ENCODE data around the gene GRM2.

Gene GRM2

DNA sequence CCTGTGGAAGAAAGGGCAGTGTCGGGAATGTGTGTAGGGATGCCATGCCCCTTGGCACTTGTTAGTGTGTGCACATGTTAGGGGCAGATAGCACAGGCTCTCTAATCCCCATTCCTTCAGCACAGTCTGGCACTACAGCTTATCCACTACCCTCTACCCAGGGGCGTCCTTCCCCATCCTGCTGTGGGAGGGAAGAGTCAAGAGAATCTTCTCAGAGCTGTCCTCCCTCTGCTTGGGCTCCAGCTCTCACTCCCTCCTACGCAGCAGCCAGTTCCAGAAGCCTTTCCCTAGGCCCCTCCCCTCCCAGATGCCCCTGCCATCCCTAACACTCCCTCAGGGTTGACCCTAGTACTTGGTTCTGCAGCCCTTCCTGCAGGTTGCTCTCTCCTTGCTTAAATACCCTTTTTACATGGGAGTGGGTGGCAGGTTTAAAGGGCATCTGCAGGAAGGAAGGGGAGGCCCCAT, 815 bp upstream of the GRM2 start:
- DNase-seq = no peak

DNA sequence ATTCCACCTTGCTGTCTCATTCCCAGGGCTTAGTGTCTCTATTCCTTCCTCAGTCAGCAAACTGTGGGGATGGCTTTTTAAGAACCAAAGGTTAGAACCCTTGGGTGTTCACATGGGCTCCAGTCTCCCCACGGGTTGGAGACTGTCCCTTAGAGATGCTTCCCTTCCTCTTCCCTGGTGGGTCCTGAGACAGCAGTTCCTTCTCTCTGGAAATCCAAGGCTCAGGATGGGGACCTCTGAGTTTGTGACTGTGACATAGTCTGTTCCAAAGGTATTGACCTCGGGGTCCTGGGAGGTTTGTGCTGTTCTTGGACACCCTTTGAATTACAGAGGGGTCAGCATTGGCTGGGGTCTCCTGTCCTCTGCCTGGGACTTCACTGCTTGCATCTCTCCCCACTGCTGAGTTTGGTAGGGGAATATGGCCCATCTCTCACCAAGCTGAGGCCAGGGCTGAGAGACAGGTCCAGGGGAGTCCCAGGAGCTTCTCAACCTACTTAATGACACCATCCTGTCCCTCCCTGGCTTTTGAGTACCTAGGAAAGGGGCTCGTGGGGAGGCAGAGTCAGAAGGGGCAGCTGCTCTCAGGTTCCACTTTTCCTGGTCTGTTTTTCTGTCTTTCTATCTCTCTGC, 1.5 kb downstream of the GRM2 start:
- no peak for DNase-seq

DNA sequence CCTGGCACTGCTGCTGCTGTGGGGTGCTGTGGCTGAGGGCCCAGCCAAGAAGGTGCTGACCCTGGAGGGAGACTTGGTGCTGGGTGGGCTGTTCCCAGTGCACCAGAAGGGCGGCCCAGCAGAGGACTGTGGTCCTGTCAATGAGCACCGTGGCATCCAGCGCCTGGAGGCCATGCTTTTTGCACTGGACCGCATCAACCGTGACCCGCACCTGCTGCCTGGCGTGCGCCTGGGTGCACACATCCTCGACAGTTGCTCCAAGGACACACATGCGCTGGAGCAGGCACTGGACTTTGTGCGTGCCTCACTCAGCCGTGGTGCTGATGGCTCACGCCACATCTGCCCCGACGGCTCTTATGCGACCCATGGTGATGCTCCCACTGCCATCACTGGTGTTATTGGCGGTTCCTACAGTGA, 2.1 kb downstream of the GRM2 start:
- DNase-seq = no peak

DNA sequence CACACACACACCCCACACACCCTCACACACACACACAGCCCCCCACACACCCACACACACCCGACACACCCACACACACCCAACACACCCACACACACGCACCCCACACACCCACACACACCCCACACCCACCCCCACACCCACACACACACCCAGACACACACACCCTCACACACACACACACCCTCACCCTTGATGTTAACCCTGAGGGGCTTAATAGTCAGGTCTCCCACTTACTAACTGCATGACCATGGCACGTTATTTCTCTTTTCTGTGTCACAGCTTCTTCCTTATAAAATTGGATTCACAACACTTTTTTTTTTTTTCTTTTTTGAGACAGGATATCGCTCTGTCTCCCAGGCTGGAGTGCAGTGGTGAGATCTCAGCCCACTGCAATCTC, 2.8 kb downstream of the GRM2 start:
- DNase-seq = no peak

DNA sequence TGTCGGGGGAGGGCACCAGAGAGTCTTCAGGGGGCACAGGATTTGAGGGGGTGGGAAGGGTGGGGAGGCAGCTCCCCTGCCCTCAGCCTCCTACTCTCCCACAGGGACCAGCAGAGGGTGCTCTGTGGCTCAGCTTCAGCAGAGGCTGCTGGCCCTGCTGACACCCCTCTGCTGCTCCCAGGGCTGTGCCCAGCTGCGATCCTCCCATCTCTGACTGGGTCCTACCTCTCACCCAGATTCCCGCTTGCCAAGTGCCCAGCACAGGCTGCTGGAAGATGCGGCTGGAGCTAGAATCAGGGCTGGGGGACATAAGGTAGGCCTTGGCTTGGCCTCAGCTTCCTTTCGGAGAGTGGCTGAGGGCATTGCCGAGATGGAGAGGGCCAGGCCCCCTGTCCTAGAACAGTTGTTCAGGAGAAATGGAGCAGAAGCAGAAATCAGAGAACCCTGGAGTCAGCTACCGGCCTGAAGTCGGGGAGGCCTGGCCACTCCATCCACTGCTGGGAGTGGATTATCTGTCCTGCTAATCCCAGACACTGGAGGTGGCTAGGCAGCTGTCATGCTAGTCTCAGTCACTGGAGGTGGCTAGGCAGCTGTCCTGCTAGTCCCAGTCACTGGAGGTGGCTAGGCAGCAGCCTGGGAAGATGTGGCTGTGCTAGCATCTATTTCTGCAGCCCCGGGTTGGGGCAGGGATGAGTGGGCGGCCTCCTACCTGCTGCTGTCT, 3.9 kb downstream of the GRM2 start:
- no peak for DNase-seq

DNA sequence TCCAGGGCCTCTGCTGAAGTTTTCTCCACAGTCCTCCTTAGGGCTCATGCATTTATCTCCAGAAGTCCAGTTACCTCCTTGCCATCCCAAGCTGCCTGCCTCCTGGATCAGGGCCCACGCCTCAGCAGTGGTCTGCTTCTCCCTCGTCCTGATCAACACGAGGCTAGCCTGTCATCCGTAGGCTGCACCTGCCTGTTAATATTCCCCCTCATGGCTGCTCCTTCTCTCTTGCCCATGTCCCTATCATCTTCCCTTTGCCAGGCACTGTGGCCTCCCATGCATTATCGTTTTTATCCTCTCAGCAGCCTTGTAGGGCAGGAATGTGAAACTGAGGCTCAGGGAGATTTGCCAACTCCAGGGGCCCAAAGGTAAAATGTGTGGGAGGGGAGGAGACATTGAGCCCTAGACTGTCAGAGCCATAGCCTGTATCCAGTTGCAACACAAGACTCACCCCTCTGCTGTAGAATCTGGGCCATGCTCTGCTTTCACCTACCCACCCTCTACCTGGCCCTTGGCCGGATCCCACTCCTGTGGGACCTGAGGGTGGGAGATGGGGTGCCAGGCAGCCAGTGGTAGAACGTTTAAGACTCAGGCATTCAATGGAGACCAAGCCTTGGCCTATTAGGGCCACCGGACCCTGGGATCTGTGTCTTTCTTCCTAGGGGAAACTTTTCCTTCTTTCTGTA, 4.6 kb downstream of the GRM2 start:
- no peak for DNase-seq

DNA sequence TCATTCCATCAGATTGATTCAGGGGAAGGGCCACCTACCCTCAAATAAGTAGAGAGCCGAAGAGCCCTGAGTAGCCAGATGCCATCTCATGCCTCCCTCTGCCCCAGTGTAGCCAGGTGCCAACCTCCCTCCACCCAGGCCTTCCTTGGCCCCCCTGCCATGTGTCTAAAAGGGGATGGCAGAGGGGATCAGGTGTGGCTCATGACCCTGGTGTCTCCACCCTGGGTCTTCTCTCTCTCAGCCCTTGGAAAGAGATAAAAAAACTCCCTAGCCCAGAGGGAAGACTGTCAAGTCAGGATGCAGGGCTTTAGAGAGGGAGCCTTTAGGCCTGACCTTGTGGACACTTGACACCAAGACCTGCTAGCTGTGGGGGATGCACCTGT, 5.2 kb downstream of the GRM2 start:
- no peak for DNase-seq

DNA sequence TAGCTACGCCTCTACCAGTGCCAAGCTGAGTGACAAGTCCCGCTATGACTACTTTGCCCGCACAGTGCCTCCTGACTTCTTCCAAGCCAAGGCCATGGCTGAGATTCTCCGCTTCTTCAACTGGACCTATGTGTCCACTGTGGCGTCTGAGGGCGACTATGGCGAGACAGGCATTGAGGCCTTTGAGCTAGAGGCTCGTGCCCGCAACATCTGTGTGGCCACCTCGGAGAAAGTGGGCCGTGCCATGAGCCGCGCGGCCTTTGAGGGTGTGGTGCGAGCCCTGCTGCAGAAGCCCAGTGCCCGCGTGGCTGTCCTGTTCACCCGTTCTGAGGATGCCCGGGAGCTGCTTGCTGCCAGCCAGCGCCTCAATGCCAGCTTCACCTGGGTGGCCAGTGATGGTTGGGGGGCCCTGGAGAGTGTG, 5.7 kb downstream of the GRM2 start:
- no peak for DNase-seq

DNA sequence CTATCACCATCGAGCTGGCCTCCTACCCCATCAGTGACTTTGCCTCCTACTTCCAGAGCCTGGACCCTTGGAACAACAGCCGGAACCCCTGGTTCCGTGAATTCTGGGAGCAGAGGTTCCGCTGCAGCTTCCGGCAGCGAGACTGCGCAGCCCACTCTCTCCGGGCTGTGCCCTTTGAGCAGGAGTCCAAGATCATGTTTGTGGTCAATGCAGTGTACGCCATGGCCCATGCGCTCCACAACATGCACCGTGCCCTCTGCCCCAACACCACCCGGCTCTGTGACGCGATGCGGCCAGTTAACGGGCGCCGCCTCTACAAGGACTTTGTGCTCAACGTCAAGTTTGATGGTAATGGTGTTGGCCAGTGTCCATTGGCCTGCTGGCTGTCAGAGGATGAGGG, 6.1 kb downstream of the GRM2 start:
- DNase-seq = no peak

DNA sequence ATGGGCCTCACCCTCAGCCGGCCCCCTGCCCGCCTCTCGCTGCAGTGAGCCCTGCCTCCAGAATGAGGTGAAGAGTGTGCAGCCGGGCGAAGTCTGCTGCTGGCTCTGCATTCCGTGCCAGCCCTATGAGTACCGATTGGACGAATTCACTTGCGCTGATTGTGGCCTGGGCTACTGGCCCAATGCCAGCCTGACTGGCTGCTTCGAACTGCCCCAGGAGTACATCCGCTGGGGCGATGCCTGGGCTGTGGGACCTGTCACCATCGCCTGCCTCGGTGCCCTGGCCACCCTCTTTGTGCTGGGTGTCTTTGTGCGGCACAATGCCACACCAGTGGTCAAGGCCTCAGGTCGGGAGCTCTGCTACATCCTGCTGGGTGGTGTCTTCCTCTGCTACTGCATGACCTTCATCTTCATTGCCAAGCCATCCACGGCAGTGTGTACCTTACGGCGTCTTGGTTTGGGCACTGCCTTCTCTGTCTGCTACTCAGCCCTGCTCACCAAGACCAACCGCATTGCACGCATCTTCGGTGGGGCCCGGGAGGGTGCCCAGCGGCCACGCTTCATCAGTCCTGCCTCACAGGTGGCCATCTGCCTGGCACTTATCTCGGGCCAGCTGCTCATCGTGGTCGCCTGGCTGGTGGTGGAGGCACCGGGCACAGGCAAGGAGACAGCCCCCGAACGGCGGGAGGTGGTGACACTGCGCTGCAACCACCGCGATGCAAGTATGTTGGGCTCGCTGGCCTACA, 8.5 kb downstream of the GRM2 start:
- no peak for DNase-seq

DNA sequence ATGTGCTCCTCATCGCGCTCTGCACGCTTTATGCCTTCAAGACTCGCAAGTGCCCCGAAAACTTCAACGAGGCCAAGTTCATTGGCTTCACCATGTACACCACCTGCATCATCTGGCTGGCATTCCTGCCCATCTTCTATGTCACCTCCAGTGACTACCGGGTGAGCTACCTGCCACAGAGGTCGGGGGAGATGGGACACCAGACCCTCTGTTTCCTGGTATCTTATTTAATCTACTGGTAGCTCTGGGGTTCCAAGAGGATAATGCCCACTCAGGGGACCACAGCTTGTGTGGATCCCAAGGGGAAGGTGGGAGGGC, 9.1 kb downstream of the GRM2 start:
- no peak for DNase-seq

DNA sequence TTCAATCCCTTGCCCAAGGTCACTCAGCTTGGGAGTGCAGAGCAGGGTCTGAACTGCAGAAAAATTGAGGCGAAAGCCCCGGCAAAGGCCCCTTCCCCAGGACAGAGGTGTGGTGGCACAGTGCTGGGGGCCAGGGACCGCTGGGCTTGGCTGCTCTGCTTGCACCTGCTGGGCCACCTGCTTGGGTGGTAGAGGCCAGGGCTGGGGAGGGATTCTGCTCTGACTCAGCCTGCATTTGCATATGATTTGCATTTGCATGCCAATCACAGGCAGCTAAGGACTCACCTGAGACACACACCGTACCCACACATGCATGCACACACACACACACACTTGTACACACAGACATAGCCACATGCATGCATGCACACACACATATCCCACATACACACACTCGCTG, 9.9 kb downstream of the GRM2 start:
- DNase-seq = no peak

DNA sequence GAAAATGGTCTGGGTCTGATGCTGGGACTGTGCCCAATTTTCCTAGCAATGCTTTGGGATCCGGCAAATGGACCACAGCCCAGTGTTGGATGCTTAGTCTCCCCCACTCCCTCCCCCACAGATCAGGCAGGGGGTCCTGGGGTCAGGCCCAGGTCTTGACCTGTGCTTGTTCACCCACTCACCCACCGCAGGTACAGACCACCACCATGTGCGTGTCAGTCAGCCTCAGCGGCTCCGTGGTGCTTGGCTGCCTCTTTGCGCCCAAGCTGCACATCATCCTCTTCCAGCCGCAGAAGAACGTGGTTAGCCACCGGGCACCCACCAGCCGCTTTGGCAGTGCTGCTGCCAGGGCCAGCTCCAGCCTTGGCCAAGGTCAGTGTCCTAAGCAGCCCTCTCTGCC, 10.6 kb downstream of the GRM2 start:
- no peak for DNase-seq

DNA sequence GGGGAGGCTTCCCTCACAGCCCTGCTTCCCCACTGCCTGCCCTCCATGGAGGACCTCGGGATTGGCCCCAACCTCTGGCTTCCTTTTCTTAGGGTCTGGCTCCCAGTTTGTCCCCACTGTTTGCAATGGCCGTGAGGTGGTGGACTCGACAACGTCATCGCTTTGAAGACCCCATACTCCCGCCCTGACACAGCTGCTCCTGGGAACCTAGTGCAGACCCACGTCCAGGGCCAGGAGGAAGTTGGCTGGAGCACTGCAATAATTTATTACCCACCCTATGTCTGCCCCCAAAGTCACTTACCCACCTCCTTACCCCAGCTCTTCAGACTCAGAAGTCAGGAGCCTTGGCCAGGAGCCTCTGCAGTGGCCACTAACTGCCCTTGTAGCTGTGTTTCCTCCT, 11.1 kb downstream of the GRM2 start:
- DNase-seq = no peak

DNA sequence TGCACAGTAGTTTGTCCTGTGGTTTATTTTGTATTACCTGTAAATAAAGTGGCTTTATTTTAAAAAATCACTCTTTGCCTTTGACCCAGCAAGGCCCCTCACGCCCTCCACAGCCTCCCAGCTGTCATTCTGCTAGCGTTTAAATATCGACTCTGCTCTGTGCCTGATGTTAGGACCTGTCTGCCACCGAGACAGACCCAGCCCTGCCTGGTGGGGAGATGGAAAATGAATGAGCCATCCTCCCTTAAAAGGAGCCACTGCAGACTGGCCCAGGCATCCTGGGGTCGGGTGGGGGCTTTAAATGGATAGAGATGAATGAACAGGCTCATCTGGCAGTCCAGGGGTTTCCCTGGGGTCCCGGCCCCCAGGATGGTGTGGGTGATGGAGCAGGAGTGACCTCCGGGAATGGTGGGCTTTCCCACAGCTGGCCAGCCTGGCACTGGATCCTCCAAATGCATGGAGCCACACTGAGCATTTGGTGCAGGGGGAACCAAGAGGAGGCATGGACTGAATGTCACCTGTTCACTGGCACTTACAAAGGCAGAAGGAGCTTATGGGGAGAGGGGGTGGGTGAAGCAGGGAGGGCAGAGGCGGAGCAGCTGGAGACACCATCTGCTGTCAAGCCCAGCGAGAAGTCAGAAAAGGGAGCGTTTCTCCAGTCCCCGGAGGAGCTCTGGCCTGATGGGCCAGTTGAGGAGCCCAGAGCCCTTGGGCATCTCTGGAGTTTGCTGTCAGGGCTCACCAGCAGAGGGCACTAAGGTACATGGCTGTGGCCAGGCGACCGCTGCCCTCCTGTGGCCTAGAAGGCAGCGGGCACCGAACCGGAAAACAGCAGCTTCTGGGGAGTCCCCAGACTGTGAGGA, 11.9 kb downstream of the GRM2 start:
- peak; percentile 10 for DNase-seq

DNA sequence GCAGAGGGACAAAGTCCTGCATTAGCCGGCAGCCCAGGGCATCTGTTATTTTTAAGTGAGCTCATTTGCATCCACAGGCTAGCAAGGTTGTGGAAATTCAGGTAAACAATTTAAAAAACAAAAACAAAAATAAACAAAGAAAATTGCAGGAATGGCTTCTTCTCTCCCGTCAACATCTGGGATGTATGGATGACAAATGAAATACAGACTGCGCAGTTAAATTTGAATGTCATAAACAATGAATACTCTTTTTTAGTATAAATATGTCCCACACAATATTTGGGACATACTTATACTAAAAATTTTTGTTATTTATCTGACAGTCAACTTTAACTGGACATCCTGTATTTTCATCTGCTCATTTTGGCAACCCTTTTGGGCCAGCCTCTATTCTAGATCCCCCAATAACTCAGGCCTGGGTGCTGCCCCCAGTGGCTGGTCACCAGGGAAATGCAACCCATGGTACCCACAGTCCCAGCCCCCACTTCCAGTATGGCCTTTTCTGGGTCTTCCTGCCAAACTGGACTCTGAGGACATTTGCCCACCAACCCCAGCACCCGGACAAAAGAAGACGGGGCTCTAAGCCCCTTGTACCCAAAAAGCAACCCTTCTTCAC, 12.7 kb downstream of the GRM2 start:
- DNase-seq = no peak

DNA sequence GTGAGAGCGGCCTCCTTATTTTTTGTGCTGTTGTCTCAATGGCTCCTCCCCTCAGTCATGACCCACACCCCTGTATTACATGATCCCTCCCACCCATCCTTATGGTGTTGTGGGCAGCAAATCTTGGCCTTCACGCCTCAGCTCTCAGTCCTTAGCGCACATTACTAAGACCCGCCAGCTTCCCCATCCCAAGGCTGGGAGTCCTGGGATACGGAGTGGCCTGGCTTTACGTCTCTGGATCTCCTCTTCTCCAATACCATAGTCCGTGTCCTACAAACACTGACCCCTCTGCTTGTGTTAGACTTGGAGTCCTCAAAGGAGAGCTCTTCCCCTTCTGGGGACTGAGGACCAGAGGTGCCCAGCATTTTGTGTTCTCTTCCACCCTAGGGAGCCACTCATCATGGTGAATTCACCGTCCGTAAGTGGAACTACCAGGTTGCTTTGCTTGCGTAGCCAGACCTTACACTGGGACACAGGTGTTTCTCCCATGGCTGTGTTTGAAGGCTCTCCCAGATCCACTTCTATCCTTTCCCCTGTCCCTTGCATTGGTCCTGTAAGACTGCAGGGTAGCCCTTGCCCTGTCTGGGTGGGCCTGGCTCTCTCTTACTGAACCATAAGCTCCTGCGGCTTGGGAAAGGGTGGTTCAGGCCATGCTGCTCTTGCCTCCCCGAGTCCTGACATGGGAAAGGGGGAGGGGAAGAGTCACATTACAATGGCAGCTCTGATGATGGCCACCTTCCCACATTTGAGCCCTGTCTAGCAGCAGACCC, 13.6 kb downstream of the GRM2 start:
- DNase-seq = no peak

DNA sequence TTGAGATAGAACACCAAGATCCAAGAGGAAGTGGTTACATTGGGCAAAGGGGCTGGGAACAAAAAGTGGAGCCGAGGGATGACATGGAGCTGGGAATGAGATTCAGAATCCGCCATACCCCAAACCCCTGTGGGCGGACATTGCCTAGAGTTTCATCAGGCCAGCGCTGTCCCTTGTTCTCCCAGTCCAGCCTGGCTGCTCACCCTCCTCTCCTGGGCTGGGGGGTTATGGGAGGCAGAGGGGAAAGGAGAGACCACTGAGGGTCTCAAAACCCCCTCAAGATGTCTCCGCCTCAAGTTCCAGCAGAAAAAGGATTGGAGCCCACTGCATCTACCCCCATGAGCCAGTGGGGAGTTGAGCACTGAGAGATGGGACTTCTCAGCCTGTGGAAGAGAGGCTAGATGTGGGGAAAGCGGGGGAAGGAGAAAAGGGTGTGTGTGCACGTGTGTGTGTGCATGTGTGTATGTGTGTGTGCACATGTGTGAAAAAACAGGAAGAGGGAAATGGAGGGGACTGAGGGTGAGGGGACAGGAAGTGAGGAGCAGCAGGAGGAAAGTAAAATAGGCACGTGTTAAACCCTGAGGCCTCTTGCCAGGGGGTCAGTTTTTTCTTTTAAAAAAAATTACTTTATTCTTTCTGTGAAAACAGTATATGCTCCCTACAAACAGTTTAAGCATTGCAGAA, 14.3 kb downstream of the GRM2 start:
- no peak for DNase-seq

DNA sequence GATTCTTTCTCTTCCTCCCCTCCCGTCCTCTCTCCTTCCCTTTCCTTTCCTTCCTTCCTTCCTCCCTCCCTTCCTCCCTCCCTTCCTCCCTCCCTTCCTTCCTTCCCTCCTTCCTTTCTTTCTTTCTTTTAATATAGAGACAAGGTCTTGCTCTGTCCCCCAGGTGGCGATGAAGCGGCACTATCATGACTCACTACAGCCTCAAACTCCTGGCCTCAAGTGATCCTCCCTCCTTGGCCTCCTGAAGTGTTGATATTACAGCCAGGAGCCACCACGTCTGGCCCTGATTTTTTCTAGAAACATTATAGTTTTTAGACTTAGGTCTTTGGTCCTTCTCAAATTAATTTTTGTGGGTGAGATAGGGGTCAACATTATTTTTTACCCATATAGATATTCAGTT, 15.5 kb downstream of the GRM2 start:
- no peak for DNase-seq

DNA sequence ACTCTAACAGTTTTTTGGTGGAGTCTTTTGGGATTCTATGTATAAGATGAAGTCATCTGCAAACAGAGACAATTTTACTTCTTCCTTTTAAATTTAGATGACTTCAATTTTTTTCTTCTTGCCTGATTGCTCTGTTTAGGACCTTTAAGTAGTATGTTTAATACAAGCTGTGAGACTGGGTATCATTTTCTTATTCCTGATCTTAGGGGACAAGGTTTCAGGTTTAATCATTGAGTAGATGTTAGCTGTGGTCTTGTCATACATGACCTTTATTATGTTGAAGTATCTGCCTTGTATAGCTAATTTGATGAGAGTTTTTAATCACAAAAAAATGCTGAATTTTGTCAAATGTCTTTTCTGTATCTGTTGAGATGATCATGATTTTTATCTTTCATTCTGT, 20.6 kb downstream of the GRM2 start:
- DNase-seq = no peak

Data from NCI-H2029 treated with DMSO at 0.1 percent for 48 hours (cell line).